NT2/D1 (cell line): Measurements from ENCODE around the gene DLST.

Experiments used
- SUZ12 ChIP-seq: IDR thresholded peaks from 2 replicates; pipeline ENCODE4 v1.6.1; 2011; ENCODE audit not compliant: insufficient read length, insufficient read depth; ENCODE audit errors: extremely low read depth
- YY1 ChIP-seq: IDR thresholded peaks from 2 replicates; pipeline ENCODE4 v1.6.1; 2011; ENCODE audit not compliant: insufficient read length, insufficient read depth
- ZNF274 ChIP-seq: IDR thresholded peaks from 2 replicates; pipeline ENCODE4 v1.6.1; 2011; ENCODE audit warnings: mild to moderate bottlenecking, low read depth, low read length

DNA sequence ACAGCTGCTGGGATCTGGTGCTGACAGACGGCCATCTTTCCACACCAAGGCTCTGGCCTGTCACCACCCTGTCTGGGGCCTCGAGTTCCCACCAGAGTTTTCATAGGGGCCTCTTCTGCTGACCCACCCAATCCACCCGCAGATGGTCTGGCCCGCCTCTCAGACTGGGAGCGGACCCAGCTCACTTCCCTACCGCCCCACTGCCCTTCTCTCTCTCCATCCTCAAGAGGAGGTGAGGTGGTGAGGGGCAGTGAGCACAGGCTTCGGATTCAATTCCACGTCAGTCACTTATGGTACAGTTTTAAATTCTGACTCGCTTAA lies 53.6 kb downstream of the DLST start:
- TF ChIP-seq YY1, result no peak
- TF ChIP-seq SUZ12, result no peak
- TF ChIP-seq ZNF274, result no peak
